PC-3 (cell line): ENCODE data around the gene PLGLB1. TPM values are rescaled to one million over a fixed set of nuclear protein-coding genes. Genes with fewer than 3 reads are reported as not detected.
A peak's percentile ranks its signal among the peaks of the same experiment; 100 is the strongest.
"Not testable (repeated sequence)": the region's sequence is repeated elsewhere in the genome, so short reads cannot be mapped to it uniquely, and the experiment has no call there.

Experiments used
- ATAC-seq: fragments of 200-7000 bp; cut with Tn5 transposase; 2 replicates; pipeline ENCODE4 v1.9.1; 2020; ENCODE audit warnings: mild to moderate bottlenecking, moderate library complexity
- Bru-seq: library from RNA; stranded (reverse); fragments of 400-500 nt; gene quantifications from one replicate; lab custom pipeline; 2021; lab: Mats Ljungman, UMichigan
- BruChase-seq, 2 experiments: library from RNA; stranded (reverse); fragments of 400-500 nt; gene quantifications; one replicate each; lab custom pipeline; 2021; lab: Mats Ljungman, UMichigan
- BruUV-seq: library from RNA; stranded (reverse); fragments of 400-500 nt; replicated peaks from 2 replicates; lab custom pipeline; 2021; lab: Mats Ljungman, UMichigan
- CTCF ChIA-PET: fragments of 300-600 bp; sonication (Branson Sonifier 250); formaldehyde crosslinking; loops from one replicate; lab custom pipeline; 2022; ENCODE audit warnings: antibody characterized with exemption; lab: Charles Lee
- POLR2A ChIA-PET: fragments of 300-600 bp; sonication (Branson Sonifier 250); formaldehyde crosslinking; loops from one replicate; lab custom pipeline; 2022; ENCODE audit warnings: antibody characterized with exemption; ENCODE audit not compliant: unreplicated experiment; lab: Charles Lee
- DNase-seq: peaks from one replicate; pipeline ENCODE4 v3.0.0-alpha.2; 2015
- H2AFZ ChIP-seq: fragments of 300-600 bp; sonication (generic); 2 replicates; pipeline ENCODE4 v1.6.0; 2016; ENCODE audit warnings: antibody characterized with exemption, low read length
- H3F3A ChIP-seq: fragments of 300-600 bp; sonication (generic); one replicate; pipeline ENCODE4 v1.6.0; 2017; ENCODE audit warnings: antibody characterized with exemption, low read length, control low read depth, mild to moderate bottlenecking; ENCODE audit not compliant: unreplicated experiment
- H3K27ac ChIP-seq: fragments of 300-600 bp; sonication (generic); 2 replicates; pipeline ENCODE4 v1.5.1; 2016; ENCODE audit warnings: mild to moderate bottlenecking, low read length
- H3K27me3 ChIP-seq: fragments of 300-600 bp; sonication (generic); 2 replicates; pipeline ENCODE4 v1.6.1; 2016; ENCODE audit warnings: low read length, mixed read lengths
- H3K36me3 ChIP-seq: fragments of 300-600 bp; sonication (generic); 2 replicates; pipeline ENCODE4 v1.6.1; 2016; ENCODE audit warnings: low read depth, mixed run types, low read length, mixed read lengths
- H3K4me1 ChIP-seq: fragments of 300-600 bp; sonication (generic); 2 replicates; pipeline ENCODE4 v1.5.1; 2016; ENCODE audit warnings: low read length; ENCODE audit not compliant: insufficient read depth
- H3K4me2 ChIP-seq: fragments of 300-600 bp; sonication (generic); 2 replicates; pipeline ENCODE4 v1.6.0; 2016; ENCODE audit warnings: low read length
- H3K4me3 ChIP-seq: fragments of 300-600 bp; sonication (generic); 2 replicates; pipeline ENCODE4 v1.5.1; 2016; ENCODE audit warnings: mild to moderate bottlenecking, low read length, mixed read lengths
- H3K79me2 ChIP-seq: fragments of 300-600 bp; sonication (generic); 2 replicates; pipeline ENCODE4 v1.6.1; 2017; ENCODE audit warnings: low read length, mixed read lengths
- H3K9ac ChIP-seq: fragments of 300-600 bp; sonication (generic); 2 replicates; pipeline ENCODE4 v1.6.0; 2016; ENCODE audit warnings: mild to moderate bottlenecking, low read length
- H3K9me2 ChIP-seq: fragments of 300-600 bp; sonication (generic); replicated peaks from 2 replicates; pipeline ENCODE4 v1.6.1; 2016; ENCODE audit warnings: mixed run types, low read length, mixed read lengths
- H3K9me3 ChIP-seq: fragments of 300-600 bp; sonication (generic); 2 replicates; pipeline ENCODE4 v1.6.1; 2016; ENCODE audit warnings: low read length, mixed read lengths
- H4K20me1 ChIP-seq: fragments of 300-600 bp; sonication (generic); 2 replicates; pipeline ENCODE4 v1.6.1; 2016; ENCODE audit warnings: low read length, mixed read lengths
- intact Hi-C: fragments of 100-400 bp; cut with micrococcal nuclease; formaldehyde crosslinking; loops from 2 replicates; pipeline ENCODE4 v1.9.0; 2023
- long read RNA-seq: library from polyadenylated mRNA; unstranded; transcript quantifications from one replicate; pipeline ENCODE4 v2.0.0, GENCODE V29; 2021; ENCODE audit not compliant: unreplicated experiment
- total RNA-seq: library from RNA; depleted of rRNA; stranded (reverse); fragments of >200 nt; gene quantifications from 2 replicates; pipeline ENCODE4 v1.2.3, GENCODE V29; 2014; rRNA removed

Gene PLGLB1
- 0.62 and 2.9 TPM in 2 replicates for total RNA-seq
- Bru-seq, nascent RNA = percentile 34 among the genes with signal in this experiment
- percentile 31 among the genes with signal in this experiment for BruChase-seq, experiment 1, labeled RNA remaining after a 6-hour chase
- BruChase-seq, experiment 2, labeled RNA remaining after a 2-hour chase = percentile 47 among the genes with signal in this experiment
- long read RNA-seq, partial matches to known transcripts = 0 of 1 reads
- long read RNA-seq, other reads (novel, unspliced or antisense) = 1 of 1 reads

DNA sequence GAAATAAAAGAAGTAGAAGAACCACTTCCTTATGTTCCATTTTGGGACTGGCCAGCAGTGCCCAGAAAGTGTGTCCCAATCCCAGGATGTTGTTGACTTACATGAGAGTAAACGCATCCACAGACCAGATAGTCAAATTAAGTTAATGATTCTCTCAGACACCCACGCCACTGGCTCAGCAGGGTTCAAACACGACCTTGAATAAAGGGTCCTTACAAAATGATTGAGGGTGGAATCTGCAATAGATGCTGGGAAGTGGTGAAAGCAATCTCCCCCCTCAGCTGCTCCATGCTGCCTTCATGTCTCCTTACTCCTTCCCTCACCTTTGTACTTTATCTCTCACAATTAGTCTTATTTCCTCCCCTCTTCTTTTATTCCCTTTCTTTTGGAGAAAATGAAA, at the start of gene PLGLB1:
TSS of gene PLGLB1 (minus strand) at position 101 of the 400 bp plus-strand sequence. CDS start at position 40, 61 bp downstream.
- H3K9ac ChIP-seq, H3K27ac ChIP-seq, BruUV-seq, H3K36me3 ChIP-seq, H3K9me2 ChIP-seq, H3K4me1 ChIP-seq, DNase-seq, H3K27me3 ChIP-seq, H3K4me2 ChIP-seq, H2AFZ ChIP-seq, POLR2A ChIA-PET, H3K9me3 ChIP-seq, CTCF ChIA-PET, H3K4me3 ChIP-seq, H3K79me2 ChIP-seq, H3F3A ChIP-seq, ATAC-seq, H4K20me1 ChIP-seq, intact Hi-C loops: not testable (repeated sequence)

DNA sequence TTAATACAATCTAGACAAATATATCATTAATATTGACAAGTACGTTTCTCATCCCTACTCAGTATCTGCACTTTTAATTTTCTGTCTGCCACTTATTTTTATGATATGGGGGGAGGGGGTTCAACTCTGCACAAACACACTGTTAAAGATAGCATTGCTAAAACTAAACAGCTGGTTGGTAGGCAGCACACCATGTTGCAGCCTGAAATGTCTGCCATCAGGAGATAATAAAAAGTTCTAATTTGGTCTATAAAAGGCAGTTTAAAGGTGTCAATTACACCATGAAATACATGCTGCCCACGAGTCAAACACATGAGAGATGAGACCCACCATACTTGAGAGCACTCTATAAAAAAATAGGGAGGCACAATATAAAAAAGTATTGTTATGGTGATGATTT, 42.7 kb upstream of the PLGLB1 start:
- POLR2A ChIA-PET, H3K9me2 ChIP-seq, H2AFZ ChIP-seq, H3K27me3 ChIP-seq, H4K20me1 ChIP-seq, ATAC-seq, H3K36me3 ChIP-seq, H3K27ac ChIP-seq, H3K4me1 ChIP-seq, intact Hi-C loops, H3F3A ChIP-seq, H3K9ac ChIP-seq, H3K4me2 ChIP-seq, H3K79me2 ChIP-seq, DNase-seq, CTCF ChIA-PET, H3K9me3 ChIP-seq, H3K4me3 ChIP-seq, BruUV-seq: not testable (repeated sequence)

DNA sequence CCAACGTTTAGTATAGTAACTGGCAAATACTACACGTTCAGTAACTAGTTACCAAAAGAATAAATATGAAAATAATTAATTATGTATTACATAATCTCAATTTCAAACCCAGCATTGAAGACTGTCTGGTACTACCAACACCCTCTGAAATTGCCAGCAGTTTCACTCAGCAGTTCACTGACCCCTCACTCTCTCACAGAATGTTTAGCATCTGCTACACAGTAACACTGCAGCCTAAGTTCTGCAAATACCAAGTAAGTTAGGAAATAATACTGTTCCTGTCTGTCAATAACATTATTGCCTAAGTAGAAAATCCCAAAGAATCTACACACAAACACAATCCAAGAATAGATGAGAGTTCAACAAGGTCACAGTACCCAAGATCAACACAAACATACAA, 41.8 kb upstream of the PLGLB1 start:
- H3K27ac ChIP-seq, CTCF ChIA-PET, intact Hi-C loops, H3K9me3 ChIP-seq, POLR2A ChIA-PET, ATAC-seq, H3K4me2 ChIP-seq, H3F3A ChIP-seq, H2AFZ ChIP-seq, BruUV-seq, H3K9ac ChIP-seq, H3K9me2 ChIP-seq, H4K20me1 ChIP-seq, DNase-seq, H3K27me3 ChIP-seq, H3K4me3 ChIP-seq, H3K36me3 ChIP-seq, H3K4me1 ChIP-seq, H3K79me2 ChIP-seq: not testable (repeated sequence)

DNA sequence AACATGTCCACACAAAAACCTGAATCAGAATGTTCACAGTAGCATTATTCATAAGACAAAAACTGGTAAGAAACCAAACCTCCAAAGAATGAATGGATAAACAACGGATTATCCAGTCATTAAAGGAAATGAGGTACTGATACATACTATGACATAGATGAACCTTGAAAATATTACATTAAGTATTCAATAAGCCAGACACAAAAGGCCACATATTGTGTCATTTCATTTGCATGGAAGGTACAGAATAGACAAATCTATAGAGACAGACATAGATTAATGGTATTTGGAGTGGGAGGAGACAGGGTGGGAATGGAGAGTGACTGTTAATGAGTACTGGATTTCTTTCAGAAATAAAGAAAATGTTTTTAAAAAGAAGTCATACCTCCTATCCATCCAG, 39.9 kb upstream of the PLGLB1 start:
- DNase-seq, POLR2A ChIA-PET, H4K20me1 ChIP-seq, H3K36me3 ChIP-seq, H3K79me2 ChIP-seq, intact Hi-C loops, H2AFZ ChIP-seq, H3K9me3 ChIP-seq, H3K27ac ChIP-seq, H3F3A ChIP-seq, H3K4me3 ChIP-seq, H3K9me2 ChIP-seq, H3K9ac ChIP-seq, H3K4me2 ChIP-seq, CTCF ChIA-PET, H3K27me3 ChIP-seq, BruUV-seq, H3K4me1 ChIP-seq, ATAC-seq: not testable (repeated sequence)

DNA sequence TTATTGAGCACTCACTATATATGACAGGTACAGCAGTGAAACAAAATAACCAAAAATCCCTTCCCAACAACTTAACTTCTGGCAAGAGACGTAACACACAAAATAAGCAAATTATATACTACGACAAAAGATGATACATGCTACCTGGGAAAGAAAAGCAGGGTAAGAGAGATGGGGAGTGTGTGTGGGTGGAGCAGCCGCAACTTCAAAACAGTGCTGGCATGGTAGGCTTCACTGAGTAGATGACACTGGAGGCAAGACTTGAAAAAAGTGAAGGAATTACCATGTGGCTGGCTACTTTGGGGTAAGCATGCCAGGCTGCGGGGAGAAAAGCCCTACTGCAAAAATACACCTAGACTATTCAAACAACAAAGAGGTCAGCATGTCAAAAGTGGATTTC, 36.0 kb upstream of the PLGLB1 start:
- H3K4me2 ChIP-seq, H3K79me2 ChIP-seq, H3K9me3 ChIP-seq, CTCF ChIA-PET, H3K27ac ChIP-seq, H3K9me2 ChIP-seq, H3K4me3 ChIP-seq, ATAC-seq, H4K20me1 ChIP-seq, H3K36me3 ChIP-seq, POLR2A ChIA-PET, H3K27me3 ChIP-seq, H3K9ac ChIP-seq, H2AFZ ChIP-seq, H3K4me1 ChIP-seq, DNase-seq, intact Hi-C loops, BruUV-seq, H3F3A ChIP-seq: not testable (repeated sequence)

DNA sequence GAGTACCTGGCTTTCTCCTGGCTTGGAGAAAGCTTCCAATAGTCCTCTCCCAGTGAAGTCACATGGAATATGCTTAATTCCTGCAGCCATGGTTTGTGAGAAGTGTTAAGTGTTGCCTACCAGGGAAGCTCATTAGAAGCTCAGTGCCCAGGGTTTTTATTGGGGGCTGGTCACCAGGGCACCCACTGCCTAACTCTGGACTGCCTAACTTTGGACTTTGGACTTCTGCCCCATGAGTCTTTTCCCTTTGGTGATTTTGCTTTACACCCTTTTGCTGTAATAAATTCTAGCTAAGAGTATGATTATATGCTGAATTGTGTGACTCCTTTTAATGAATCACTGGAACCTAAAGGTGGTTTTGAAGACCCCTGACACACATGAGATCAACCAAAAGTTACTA, 35.2 kb upstream of the PLGLB1 start:
- H3K9me2 ChIP-seq, H3K9ac ChIP-seq, H3K4me3 ChIP-seq, BruUV-seq, H3F3A ChIP-seq, H3K27me3 ChIP-seq, H4K20me1 ChIP-seq, DNase-seq, H3K4me2 ChIP-seq, CTCF ChIA-PET, H3K4me1 ChIP-seq, H3K36me3 ChIP-seq, intact Hi-C loops, POLR2A ChIA-PET, ATAC-seq, H3K79me2 ChIP-seq, H2AFZ ChIP-seq, H3K27ac ChIP-seq, H3K9me3 ChIP-seq: not testable (repeated sequence)

DNA sequence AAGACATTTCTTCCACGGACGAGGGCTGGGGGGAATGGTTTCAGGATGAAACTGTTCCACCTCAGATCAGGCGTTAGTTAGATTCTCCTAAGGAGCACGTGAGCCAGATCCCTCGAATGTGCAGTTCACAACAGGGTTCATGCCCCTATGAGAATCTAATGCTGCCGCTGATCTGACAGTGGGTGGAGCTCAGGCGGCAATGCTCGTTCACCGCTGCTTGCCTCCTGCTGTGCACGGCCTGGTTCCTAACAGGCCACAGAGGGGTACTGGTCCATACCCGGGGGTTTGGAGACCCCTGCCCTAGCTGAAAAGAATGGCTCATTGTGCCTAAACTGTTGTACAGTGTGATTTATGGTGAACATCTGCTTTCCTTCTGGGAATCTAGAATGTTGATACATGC, 34.8 kb upstream of the PLGLB1 start:
- DNase-seq, POLR2A ChIA-PET, ATAC-seq, H3K27ac ChIP-seq, H3K27me3 ChIP-seq, H4K20me1 ChIP-seq, H3K9ac ChIP-seq, H3K79me2 ChIP-seq, H3K9me2 ChIP-seq, H3F3A ChIP-seq, CTCF ChIA-PET, H3K36me3 ChIP-seq, H3K4me2 ChIP-seq, BruUV-seq, H3K4me3 ChIP-seq, H2AFZ ChIP-seq, intact Hi-C loops, H3K4me1 ChIP-seq, H3K9me3 ChIP-seq: not testable (repeated sequence)
